Motor neuron (in vitro differentiated cells): Measurements from ENCODE around the gene RBM26. TPM values are rescaled to one million over a fixed set of nuclear protein-coding genes. Genes with fewer than 3 reads are reported as not detected.
"Not testable (repeated sequence)": the region's sequence is repeated elsewhere in the genome, so short reads cannot be mapped to it uniquely, and the experiment has no call there.

Experiments used
- ATAC-seq, 8 experiments: fragments of 200-7000 bp; cut with Tn5 transposase; replicated peaks in 6 of 8; 2 replicates each; pipeline ENCODE4 v1.8.0; 2021; ENCODE audit warnings: mild to moderate bottlenecking in 8 of 8, moderate library complexity in 8 of 8
- H3K27ac ChIP-seq, 2 donors: fragments of 250-450 bp; sonication (Bioruptor Pico); 2 replicates each; pipeline ENCODE4 v1.9.0; 2021; ENCODE audit warnings: antibody characterized with exemption in 2 of 2, mild to moderate bottlenecking in 2 of 2, moderate library complexity in 1 of 2
- H3K4me1 ChIP-seq, 2 donors: fragments of 250-450 bp; sonication (Bioruptor Pico); replicated peaks in 1 of 2; 2 replicates each; pipeline ENCODE4 v1.6.1; 2021; ENCODE audit warnings: antibody characterized with exemption in 2 of 2, mild to moderate bottlenecking in 2 of 2, moderate library complexity in 1 of 2
- H3K4me3 ChIP-seq, 5 donors: fragments of 250-450 bp; sonication (Bioruptor Pico); 2 replicates each; pipeline ENCODE4 v1.9.0; 2021; ENCODE audit warnings: antibody characterized with exemption in 5 of 5, mild to moderate bottlenecking in 5 of 5, moderate library complexity in 4 of 5
- WGBS, 10 experiments: fragments of 450-650 bp; shearing (Covaris generic); methylation state at CpG; one replicate each; pipeline ENCODE4 v1.0.0; 2022; 5-methylcytosine and 5-hydroxymethylcytosine counted together
- in situ Hi-C, 9 experiments: fragments of 400-800 bp; cut with MboI; loops; one replicate each; pipeline ENCODE4 v1.15.0; 2021; ENCODE audit warnings: low sequenced_read_pairs in 9 of 9, low pct_unique_long_range_greater_than_20kb in 2 of 9; ENCODE audit not compliant: unreplicated experiment in 9 of 9
- total RNA-seq, 8 experiments: library from RNA; unstranded; fragments of 300-600 nt; gene quantifications; 2 replicates each; pipeline versions ENCODE4 v1.2.3 to v1.2.4, GENCODE V29; 2022

RBM26 gene
- total RNA-seq, 8 experiments from 2014 or later = 37.0 to 66.2 (median 43.2) TPM

- Histone ChIP-seq H3K4me3 (no peak overlapping the region), H3K4me1 (no peaks in the 10 kb centered on the region), H3K27ac (no peak overlapping the region)
- no peak for ATAC-seq
- WGBS, 10 experiments = 83 to 100% (median 100%) methylated on average over 1 to 3 of the region's 3 CpGs; no CpG with 5 or more reads in 4 of the 10 experiments
- in situ Hi-C loops = no loop called here
Measured at GRCh38 chr13:79376843-79377242, 29.2 kb downstream of the RBM26 start.

GRCh38 chr13:79374578-79374977 is 31.5 kb downstream of the RBM26 start:
- ATAC-seq = no peak
- H3K27ac ChIP-seq = no peak overlapping the region
- WGBS, 10 experiments = 70 to 96% (median 93%) methylated on average over 2 to 6 of the region's 6 CpGs
- H3K4me3 ChIP-seq = no peak overlapping the region
- H3K4me1 ChIP-seq = no peaks in the 10 kb centered on the region
- in situ Hi-C loops = no loop called here

DNA sequence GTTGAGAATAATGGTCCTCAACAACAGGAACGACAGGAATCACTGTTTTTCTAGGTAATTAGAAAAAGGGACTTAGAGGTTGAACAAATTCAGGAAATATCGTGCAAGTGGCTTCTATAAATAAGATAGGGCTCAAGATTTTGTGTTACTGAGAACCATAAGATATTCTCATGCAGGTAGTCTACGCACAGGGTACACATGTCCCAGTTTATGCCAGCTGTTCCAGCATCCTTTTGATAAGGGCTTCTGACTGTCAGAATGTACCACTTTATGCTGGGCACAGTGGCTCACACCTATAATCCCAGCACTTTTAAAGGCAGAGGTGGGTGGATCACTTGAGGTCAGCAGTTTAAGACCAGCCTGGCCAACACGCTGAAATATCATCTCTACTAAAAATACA is 32.1 kb downstream of the RBM26 start:
- no peak overlapping the region for H3K27ac ChIP-seq
- H3K4me3 ChIP-seq = no peak overlapping the region
- WGBS, 10 experiments = 14 to 100% (median 100%) methylated on average over 1 to 4 of the region's 4 CpGs; no CpG with 5 or more reads in 1 of the 10 experiments
- in situ Hi-C loops = no loop called here
- no peak for ATAC-seq
- no peaks in the 10 kb centered on the region for H3K4me1 ChIP-seq

DNA sequence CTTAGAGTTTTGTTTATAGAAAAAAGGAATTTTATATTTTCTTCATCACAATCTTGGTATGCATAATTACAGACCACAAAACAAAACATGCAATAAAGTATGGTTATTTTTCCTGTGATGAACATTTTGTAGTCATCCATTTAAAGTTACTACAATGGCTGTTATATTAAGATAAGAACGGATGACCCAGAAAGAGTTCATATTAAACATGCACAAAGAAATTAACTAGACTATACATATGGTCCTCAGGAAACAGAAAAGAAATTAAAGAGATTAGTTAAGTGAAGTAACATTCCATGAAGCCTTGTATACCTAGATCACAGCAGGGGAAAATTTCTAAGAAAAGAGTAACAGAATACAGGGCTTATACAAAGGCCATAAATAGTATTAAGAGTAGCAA is 36.8 kb downstream of the RBM26 start:
- Histone ChIP-seq H3K4me3 (no peak overlapping the region), H3K27ac (no peak overlapping the region), H3K4me1 (no peaks in the 10 kb centered on the region)
- in situ Hi-C loops = no loop called here
- 50 to 100% (median 95%) methylated on average over 1 of the region's 1 CpG; no CpG with 5 or more reads in 2 of the 10 experiments for WGBS, 10 experiments
- ATAC-seq = no peak

GRCh38 chr13:79365981-79366380 is 40.1 kb downstream of the RBM26 start:
- ATAC-seq = no peak
- WGBS, 10 experiments = 71 to 100% (median 97%) methylated on average over 1 to 2 of the region's 2 CpGs
- no peaks in the 10 kb centered on the region for H3K4me1 ChIP-seq
- in situ Hi-C loops = no loop called here
- no peak overlapping the region for H3K4me3 ChIP-seq
- no peak overlapping the region for H3K27ac ChIP-seq

- no peak for ATAC-seq
- Histone ChIP-seq H3K4me1 (no peaks in the 10 kb centered on the region), H3K4me3 (no peak overlapping the region), H3K27ac (no peak overlapping the region)
- in situ Hi-C loops = no loop called here
- WGBS, 10 experiments = 79 to 100% (median 96%) methylated on average over 1 to 3 of the region's 3 CpGs
Measured at GRCh38 chr13:79361299-79361698, 44.8 kb downstream of the RBM26 start.

DNA sequence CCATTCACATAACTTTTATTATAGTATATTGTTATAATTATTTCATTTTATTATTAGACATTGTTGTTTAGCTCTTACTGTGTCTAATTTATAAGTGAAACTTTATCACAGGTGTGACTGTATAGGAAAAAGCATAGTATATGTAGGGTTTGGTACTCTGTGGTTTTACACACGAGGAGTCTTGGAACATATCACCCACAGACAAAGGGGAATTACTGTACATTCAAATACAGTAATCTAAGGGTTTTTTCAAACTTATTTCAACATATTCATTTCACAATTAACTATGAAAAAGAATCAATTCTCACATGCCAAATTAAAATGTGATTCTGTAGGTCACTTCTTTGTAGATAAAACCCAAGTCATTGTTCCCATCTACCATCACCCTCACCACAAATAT is 46.0 kb downstream of the RBM26 start:
- ATAC-seq = no peak
- no peak overlapping the region for H3K4me3 ChIP-seq
- H3K27ac ChIP-seq = no peak overlapping the region
- H3K4me1 ChIP-seq = no peaks in the 10 kb centered on the region
- 86 to 100% (median 100%) methylated on average over 1 of the region's 1 CpG; no CpG with 5 or more reads in 3 of the 10 experiments for WGBS, 10 experiments
- in situ Hi-C loops = no loop called here

DNA sequence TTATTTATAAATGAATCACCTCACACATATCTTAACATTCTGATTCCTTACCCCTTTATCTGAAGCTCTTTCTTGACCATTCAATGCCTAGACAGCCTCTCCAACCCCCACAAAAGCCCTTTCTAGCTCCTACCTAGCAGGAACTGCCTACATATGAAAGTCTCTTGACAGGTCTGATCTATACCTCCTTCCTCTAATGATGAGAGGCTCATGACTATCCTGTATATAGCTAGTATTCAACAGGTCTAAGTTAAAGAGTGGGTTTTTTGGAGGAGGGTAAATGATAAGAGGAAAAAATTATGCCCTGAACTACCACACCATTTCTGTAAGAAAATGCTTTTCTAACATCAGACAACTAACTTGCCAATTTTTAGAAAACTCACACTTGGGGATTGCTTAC is 47.0 kb downstream of the RBM26 start:
- no peak for ATAC-seq
- in situ Hi-C loops = no loop called here
- Histone ChIP-seq H3K4me1 (no peaks in the 10 kb centered on the region), H3K4me3 (no peak overlapping the region), H3K27ac (no peak overlapping the region)

GRCh38 chr13:79354285-79354684 is 51.8 kb downstream of the RBM26 start:
- Histone ChIP-seq H3K4me1 (no peaks in the 10 kb centered on the region), H3K4me3 (no peak overlapping the region), H3K27ac (no peak overlapping the region)
- no peak for ATAC-seq
- in situ Hi-C loops = no loop called here
- WGBS, 10 experiments = 90 to 100% (median 95%) methylated on average over 1 to 3 of the region's 3 CpGs

- Histone ChIP-seq H3K4me1 (no peaks in the 10 kb centered on the region), H3K4me3 (no peak overlapping the region), H3K27ac (no peak overlapping the region)
- ATAC-seq = no peak
- in situ Hi-C loops = no loop called here
- 33 to 100% (median 74%) methylated on average over 1 to 2 of the region's 2 CpGs for WGBS, 10 experiments
Measured at GRCh38 chr13:79353693-79354092, 52.4 kb downstream of the RBM26 start.

GRCh38 chr13:79352107-79352506 is 53.9 kb downstream of the RBM26 start:
- H3K27ac ChIP-seq = no peak overlapping the region
- no peak overlapping the region for H3K4me3 ChIP-seq
- ATAC-seq = no peak
- in situ Hi-C loops = no loop called here
- no peaks in the 10 kb centered on the region for H3K4me1 ChIP-seq

DNA sequence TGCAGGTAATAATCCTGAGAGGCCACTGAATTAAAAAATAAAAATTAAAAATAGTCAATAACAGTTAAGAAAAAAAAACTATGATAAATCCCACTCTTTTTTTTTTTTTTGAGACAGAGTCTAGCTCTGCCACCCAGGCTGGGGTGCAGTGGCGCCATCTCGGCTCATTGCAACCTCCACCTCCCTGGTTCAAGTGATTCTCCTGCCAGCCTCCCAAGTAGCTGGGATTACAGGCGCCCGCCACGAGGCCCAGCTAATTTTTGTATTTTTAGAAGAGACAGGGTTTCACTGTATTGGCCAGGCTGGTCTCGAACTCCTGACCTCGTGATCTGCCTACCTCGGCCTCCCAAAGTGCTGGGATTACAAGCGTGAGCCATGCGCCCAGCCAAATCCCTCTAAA is 56.4 kb downstream of the RBM26 start:
- H3K4me3 ChIP-seq, in situ Hi-C loops, ATAC-seq, H3K4me1 ChIP-seq, H3K27ac ChIP-seq: not testable (repeated sequence)
- WGBS, 10 experiments = 80 to 100% (median 97%) methylated on average over 2 to 10 of the region's 10 CpGs; no CpG with 5 or more reads in 1 of the 10 experiments

GRCh38 chr13:79349011-79349410 is 57.0 kb downstream of the RBM26 start:
- in situ Hi-C loops = no loop called here
- no peak overlapping the region for H3K27ac ChIP-seq
- no peaks in the 10 kb centered on the region for H3K4me1 ChIP-seq
- WGBS, 10 experiments = 57 to 100% (median 83%) methylated on average over 1 to 3 of the region's 3 CpGs
- ATAC-seq = no peak
- H3K4me3 ChIP-seq = no peak overlapping the region

DNA sequence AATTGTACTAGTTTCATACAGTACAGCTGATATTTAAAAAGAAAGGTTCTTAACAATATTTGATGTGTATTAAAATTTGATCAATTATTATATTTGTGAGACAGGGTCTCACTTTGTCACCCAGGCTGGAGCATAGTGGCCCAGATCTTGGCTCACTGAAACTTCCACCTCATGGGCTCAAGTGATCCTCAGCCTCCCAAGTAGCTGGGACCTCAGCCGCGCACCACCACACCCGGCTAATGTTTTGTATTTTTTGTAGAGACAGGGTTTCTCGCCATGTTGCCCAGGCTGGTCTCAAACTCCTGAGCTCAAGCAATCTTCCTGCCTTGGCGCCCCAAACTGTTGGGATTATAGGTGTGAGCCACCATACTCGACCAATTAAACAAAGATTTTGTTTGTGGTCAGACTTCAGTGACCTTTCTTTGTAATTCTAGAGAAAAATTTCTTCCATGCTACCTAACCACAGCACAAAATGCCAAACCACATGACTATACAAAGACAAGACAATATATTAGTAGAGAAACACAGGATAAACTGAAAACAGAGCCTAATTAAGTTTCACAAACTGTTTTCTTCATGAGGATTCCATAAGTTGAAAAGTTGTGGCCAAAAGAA is 59.6 kb downstream of the RBM26 start:
- Histone ChIP-seq H3K4me3 (no peak overlapping the region), H3K27ac (no peak overlapping the region), H3K4me1 (no peaks in the 10 kb centered on the region)
- WGBS, 10 experiments = 80 to 100% (median 94%) methylated on average over 1 to 6 of the region's 6 CpGs; no CpG with 5 or more reads in 3 of the 10 experiments
- in situ Hi-C loops = no loop called here
- ATAC-seq = no peak
